Mesodermal cell (in vitro differentiated cells): ENCODE data around the gene RFTN2.
"Not testable (repeated sequence)": the region's sequence is repeated elsewhere in the genome, so short reads cannot be mapped to it uniquely, and the experiment has no call there.

Experiments used
- H3K27ac ChIP-seq: 2 replicates; pipeline ENCODE4 v1.7.0; 2013; ENCODE audit warnings: mild to moderate bottlenecking, low read depth, low read length, moderate library complexity; ENCODE audit not compliant: severe bottlenecking
- H3K36me3 ChIP-seq: 2 replicates; pipeline ENCODE4 v1.7.1; 2013; ENCODE audit warnings: mild to moderate bottlenecking, low read length, moderate library complexity; ENCODE audit not compliant: control insufficient read depth, insufficient read depth
- H3K4me1 ChIP-seq: one replicate; pipeline ENCODE4 v1.7.1; 2013; ENCODE audit warnings: mild to moderate bottlenecking, low read length; ENCODE audit not compliant: insufficient read depth, control insufficient read depth, poor library complexity, severe bottlenecking
- H3K4me3 ChIP-seq: 2 replicates; pipeline ENCODE4 v1.7.0; 2013; ENCODE audit warnings: low read length, control low read depth, mild to moderate bottlenecking; ENCODE audit not compliant: insufficient read depth, poor library complexity, severe bottlenecking; ENCODE audit errors: extremely low read depth
- H3K9me3 ChIP-seq: 2 replicates; pipeline ENCODE4 v1.7.1; 2013; ENCODE audit warnings: mild to moderate bottlenecking, low read length, moderate library complexity; ENCODE audit not compliant: control insufficient read depth
- WGBS, 2 experiments: methylation state at CpG; one replicate each; pipeline ENCODE4 v1.1.5; 2013; ENCODE audit warnings: missing lambda C conversion rate in 2 of 2; ENCODE audit not compliant: insufficient coverage in 2 of 2; 5-methylcytosine and 5-hydroxymethylcytosine counted together

Gene RFTN2

DNA sequence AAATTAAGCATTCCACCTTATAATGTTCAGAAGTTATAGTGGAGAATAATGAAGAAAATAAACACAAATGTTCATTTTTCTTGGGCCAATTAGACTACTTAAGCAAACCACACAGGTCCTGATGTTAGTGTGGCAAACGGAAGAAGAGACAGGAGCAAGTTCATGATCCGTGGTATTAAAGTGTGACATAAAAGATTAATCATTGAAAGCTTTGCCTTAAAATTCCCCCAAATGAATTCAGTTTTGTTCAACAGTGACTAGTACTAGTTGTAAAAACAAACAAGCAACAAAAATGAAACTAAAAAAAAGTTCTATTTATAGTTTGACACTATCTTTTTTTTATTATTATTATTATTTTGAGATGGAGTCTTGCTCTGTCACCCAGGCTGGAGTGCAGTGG is 73.7 kb downstream of the RFTN2 start:
- Histone ChIP-seq H3K4me1 (no peaks in the 10 kb centered on the region), H3K4me3 (no peak overlapping the region), H3K36me3 (peaks cover 8% of the 10 kb centered on the region), H3K9me3 (no peaks in the 10 kb centered on the region), H3K27ac (no peak overlapping the region)
- WGBS, 2 experiments = no CpG with 5 or more reads among the region's 2 CpGs

DNA sequence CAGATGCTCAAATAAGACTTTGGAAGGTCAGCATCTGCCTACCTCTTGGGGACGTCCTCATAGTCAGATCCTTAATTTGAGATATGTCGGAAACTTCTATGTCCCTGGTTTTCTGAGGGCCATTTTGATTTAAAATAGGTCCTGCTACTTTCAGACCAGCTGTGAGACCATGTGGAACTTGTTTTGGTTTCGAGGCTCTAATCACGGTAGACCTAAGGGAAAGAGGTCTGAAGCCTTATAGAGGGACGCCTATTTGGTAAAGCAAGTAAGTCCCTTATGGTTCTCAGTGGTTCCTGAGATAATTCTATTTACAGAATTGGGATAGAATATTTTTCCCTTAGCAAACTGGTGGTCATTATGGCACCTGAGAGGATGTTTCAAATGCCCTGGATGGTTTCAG is 75.1 kb downstream of the RFTN2 start:
- Histone ChIP-seq H3K27ac (no peak overlapping the region), H3K4me1 (no peaks in the 10 kb centered on the region), H3K36me3 (peaks cover 15% of the 10 kb centered on the region), H3K9me3 (no peaks in the 10 kb centered on the region), H3K4me3 (no peak overlapping the region)
- 96 to 100% methylated on average over 4 to 5 of the region's 5 CpGs for WGBS, 2 experiments

- H3K27ac ChIP-seq = no peak overlapping the region
- H3K4me3 ChIP-seq = no peak overlapping the region
- 87 to 91% methylated on average over 6 to 7 of the region's 11 CpGs for WGBS, 2 experiments
- H3K36me3 ChIP-seq = peaks cover 20% of the 10 kb centered on the region
- no peaks in the 10 kb centered on the region for H3K4me1 ChIP-seq
- no peaks in the 10 kb centered on the region for H3K9me3 ChIP-seq
Measured at GRCh38 chr2:197599285-197599965, 76.0 kb downstream of the RFTN2 start.

- 85 to 93% methylated on average over 5 of the region's 5 CpGs for WGBS, 2 experiments
- no peaks in the 10 kb centered on the region for H3K4me1 ChIP-seq
- no peak overlapping the region for H3K27ac ChIP-seq
Measured at GRCh38 chr2:197598450-197598849, 76.9 kb downstream of the RFTN2 start.

GRCh38 chr2:197597166-197597565 is 78.2 kb downstream of the RFTN2 start:
- Histone ChIP-seq H3K9me3 (no peaks in the 10 kb centered on the region), H3K4me1 (no peaks in the 10 kb centered on the region), H3K4me3 (no peak overlapping the region), H3K36me3 (peaks cover 20% of the 10 kb centered on the region), H3K27ac (no peak overlapping the region)
- 81 to 93% methylated on average over 2 to 3 of the region's 4 CpGs for WGBS, 2 experiments

More at GRCh38 chr2:197598450-197598849, 76.9 kb downstream of the RFTN2 start:
- H3K9me3 ChIP-seq = no peaks in the 10 kb centered on the region
- H3K4me3 ChIP-seq = no peak overlapping the region
- peaks cover 20% of the 10 kb centered on the region for H3K36me3 ChIP-seq

- WGBS, 2 experiments = no CpG with 5 or more reads among the region's 1 CpG
- H3K4me3 ChIP-seq = no peak overlapping the region
- no peaks in the 10 kb centered on the region for H3K4me1 ChIP-seq
- no peaks in the 10 kb centered on the region for H3K9me3 ChIP-seq
- H3K36me3 ChIP-seq = peaks cover 22% of the 10 kb centered on the region
- H3K27ac ChIP-seq = no peak overlapping the region
Measured at GRCh38 chr2:197596766-197597165, 78.6 kb downstream of the RFTN2 start.

- no peaks in the 10 kb centered on the region for H3K4me1 ChIP-seq
- H3K36me3 ChIP-seq = peaks cover 31% of the 10 kb centered on the region
- 97% methylated on average over 18 to 30 of the region's 32 CpGs for WGBS, 2 experiments
- no peak overlapping the region for H3K4me3 ChIP-seq
- H3K27ac ChIP-seq = no peak overlapping the region
- no peaks in the 10 kb centered on the region for H3K9me3 ChIP-seq
Measured at GRCh38 chr2:197591339-197592072, 83.9 kb downstream of the RFTN2 start.

DNA sequence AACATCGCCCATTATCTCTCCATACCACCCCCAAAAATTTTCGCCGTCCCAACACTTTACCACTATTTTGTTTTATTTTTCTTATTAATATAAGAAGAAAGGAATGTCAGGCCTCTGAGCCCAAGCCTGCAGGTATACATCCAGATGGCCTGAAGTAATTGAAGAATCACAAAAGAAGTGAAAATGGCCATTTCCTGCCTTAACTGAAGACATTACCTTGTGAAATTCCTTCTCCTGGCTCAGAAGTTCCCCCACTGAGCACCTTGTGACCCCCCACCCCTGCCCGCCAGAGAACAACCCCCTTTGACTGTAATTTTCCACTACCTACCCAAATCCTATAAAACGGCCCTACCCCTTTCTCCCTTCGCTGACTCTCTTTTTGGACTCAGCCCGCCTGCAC is 88.1 kb downstream of the RFTN2 start:
- H3K9me3 ChIP-seq, H3K27ac ChIP-seq, H3K4me3 ChIP-seq, H3K4me1 ChIP-seq: not testable (repeated sequence)
- H3K36me3 ChIP-seq = peaks cover 19% of the 10 kb centered on the region
- 66 to 78% methylated on average over 3 to 4 of the region's 7 CpGs for WGBS, 2 experiments

DNA sequence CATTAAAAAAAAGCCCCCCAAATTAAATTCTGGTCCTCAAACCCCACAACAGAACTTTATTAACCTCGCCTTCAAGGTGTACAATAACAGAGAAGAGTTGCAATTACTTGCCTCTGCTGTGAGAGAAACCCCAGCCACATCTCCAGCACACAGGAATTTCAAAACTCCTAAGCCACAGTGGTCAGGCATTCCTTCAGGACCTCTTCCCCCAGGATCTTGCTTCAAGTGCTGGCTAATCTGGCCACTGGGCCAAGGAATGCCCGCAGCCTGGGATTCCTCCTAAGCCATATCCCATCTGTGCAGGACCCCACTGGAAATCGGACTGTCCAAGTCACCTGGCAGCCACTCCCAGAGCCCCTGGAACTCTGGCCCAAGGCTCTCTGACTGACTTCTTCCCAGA is 95.2 kb downstream of the RFTN2 start:
- not testable (repeated sequence) for H3K36me3 ChIP-seq, H3K27ac ChIP-seq, H3K4me3 ChIP-seq, H3K4me1 ChIP-seq, H3K9me3 ChIP-seq
- WGBS, 2 experiments = 92 to 95% methylated on average over 3 of the region's 3 CpGs

GRCh38 chr2:197578294-197578693 is 97.1 kb downstream of the RFTN2 start:
- not testable (repeated sequence) for H3K4me3 ChIP-seq, H3K27ac ChIP-seq, H3K4me1 ChIP-seq
- Histone ChIP-seq H3K36me3 (peaks cover 20% of the 10 kb centered on the region), H3K9me3 (peaks cover 19% of the 10 kb centered on the region)
- 60 to 69% methylated on average over 1 to 2 of the region's 2 CpGs for WGBS, 2 experiments

DNA sequence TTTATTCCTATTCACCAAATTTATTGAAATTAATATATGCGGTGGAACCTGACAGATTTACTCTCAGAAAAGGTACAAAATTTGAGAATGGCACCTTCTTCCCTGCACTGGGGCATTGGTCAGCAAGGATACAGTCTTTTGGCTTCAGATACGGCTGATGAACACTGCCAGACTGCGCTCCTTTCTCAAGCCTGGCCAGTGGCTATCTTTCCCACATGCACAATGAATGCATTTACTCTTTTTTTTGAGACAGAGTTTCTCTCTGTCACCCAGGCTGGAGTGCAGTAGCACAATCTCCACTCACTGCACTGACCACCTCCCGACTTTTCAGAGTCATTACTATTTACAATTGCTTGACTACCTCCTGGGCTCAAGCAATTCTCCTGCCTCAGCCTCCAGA is 97.9 kb downstream of the RFTN2 start:
- H3K27ac ChIP-seq = no peak overlapping the region
- peaks cover 28% of the 10 kb centered on the region for H3K9me3 ChIP-seq
- peaks cover 29% of the 10 kb centered on the region for H3K36me3 ChIP-seq
- H3K4me1 ChIP-seq = no peaks in the 10 kb centered on the region
- H3K4me3 ChIP-seq = no peak overlapping the region
- WGBS, 2 experiments = 84 to 94% methylated on average over 3 to 4 of the region's 4 CpGs
